Measurements from ENCODE around the gene TOR1AIP1. TPM values are rescaled to one million over a fixed set of nuclear protein-coding genes. Genes with fewer than 3 reads are reported as not detected.
"Not testable (repeated sequence)": the region's sequence is repeated elsewhere in the genome, so short reads cannot be mapped to it uniquely, and the experiment has no call there.

Gene TOR1AIP1, protein sequence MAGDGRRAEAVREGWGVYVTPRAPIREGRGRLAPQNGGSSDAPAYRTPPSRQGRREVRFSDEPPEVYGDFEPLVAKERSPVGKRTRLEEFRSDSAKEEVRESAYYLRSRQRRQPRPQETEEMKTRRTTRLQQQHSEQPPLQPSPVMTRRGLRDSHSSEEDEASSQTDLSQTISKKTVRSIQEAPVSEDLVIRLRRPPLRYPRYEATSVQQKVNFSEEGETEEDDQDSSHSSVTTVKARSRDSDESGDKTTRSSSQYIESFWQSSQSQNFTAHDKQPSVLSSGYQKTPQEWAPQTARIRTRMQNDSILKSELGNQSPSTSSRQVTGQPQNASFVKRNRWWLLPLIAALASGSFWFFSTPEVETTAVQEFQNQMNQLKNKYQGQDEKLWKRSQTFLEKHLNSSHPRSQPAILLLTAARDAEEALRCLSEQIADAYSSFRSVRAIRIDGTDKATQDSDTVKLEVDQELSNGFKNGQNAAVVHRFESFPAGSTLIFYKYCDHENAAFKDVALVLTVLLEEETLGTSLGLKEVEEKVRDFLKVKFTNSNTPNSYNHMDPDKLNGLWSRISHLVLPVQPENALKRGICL
- total RNA-seq, result 10 to 100 TPM; 62.7 to 63.7 TPM
- polyA plus RNA-seq (ENCODE audit: insufficient read depth, low read depth, low replicate concordance), result 72.3 TPM
- long read RNA-seq, donor 1, full-length matches to known transcripts, result 8 of 8 reads
- long read RNA-seq, donor 1, partial matches to known transcripts, result 0 of 8 reads
- long read RNA-seq, donor 1, other reads (novel, unspliced or antisense), result 0 of 8 reads
- long read RNA-seq, donor 2, full-length matches to known transcripts, result 3 of 3 reads
- long read RNA-seq, donor 2, partial matches to known transcripts, result 0 of 3 reads
- long read RNA-seq, donor 2, other reads (novel, unspliced or antisense), result 0 of 3 reads

DNA sequence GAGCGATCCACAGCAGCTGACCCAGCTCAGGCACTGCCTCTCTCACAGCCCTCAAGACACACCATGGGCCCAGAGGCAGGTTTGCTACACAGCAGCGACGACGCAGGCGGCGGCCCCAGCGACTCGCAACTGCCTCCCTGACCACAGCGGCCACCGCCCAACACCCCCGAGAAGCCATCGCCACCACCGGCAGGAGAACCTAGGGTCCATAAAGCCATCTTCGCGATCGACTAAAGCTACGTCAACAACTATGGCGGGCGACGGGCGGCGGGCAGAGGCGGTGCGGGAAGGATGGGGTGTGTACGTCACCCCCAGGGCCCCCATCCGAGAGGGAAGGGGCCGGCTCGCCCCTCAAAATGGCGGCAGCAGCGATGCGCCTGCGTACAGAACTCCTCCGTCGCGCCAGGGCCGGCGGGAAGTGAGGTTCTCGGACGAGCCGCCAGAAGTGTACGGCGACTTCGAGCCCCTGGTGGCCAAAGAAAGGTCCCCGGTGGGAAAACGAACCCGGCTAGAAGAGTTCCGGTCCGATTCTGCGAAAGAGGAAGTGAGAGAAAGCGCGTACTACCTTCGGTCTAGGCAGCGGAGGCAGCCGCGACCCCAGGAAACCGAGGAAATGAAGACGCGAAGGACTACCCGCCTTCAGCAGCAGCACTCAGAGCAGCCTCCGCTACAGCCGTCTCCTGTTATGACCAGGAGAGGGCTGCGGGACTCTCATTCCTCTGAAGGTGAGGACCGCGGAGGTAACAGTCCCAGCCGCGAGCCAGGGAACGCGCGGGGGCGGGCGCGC is at the start of gene TOR1AIP1:
Gene TOR1AIP1, plus strand, starts transcription at position 33 of the 787 bp plus-strand sequence. Its CDS starts 218 bp downstream, at position 251.
- Histone ChIP-seq H3K27ac (peak within 1 kb of the TSS; percentile 95 to 98), H3K36me3 (ENCODE audit: low read depth, missing control alignments) (no peaks in the 10 kb centered on the region), H3K9me3 (no peaks in the 10 kb centered on the region), H3K4me3 (peak within 1 kb of the TSS; percentile 81 to 88), H3K27me3 (no peaks in the 10 kb centered on the region), H3K4me1 (peaks cover 7% of the 10 kb centered on the region)
- peak; percentile 96 for DNase-seq
- intact Hi-C loops (cut with DNase I; ENCODE audit: low total_unique reads), result loop anchor here (10.0 kb wide), 1 partner anchor 72 kb away; the partner anchor contains the start of gene CEP350
- WGBS, 2 donors, result 0% methylated on average over 6 to 63 of the region's 72 CpGs
- TF ChIP-seq POLR2A (IDR thresholded peaks at IDR 0.05), result peak; percentile 54
- TF ChIP-seq, protein P1, sequence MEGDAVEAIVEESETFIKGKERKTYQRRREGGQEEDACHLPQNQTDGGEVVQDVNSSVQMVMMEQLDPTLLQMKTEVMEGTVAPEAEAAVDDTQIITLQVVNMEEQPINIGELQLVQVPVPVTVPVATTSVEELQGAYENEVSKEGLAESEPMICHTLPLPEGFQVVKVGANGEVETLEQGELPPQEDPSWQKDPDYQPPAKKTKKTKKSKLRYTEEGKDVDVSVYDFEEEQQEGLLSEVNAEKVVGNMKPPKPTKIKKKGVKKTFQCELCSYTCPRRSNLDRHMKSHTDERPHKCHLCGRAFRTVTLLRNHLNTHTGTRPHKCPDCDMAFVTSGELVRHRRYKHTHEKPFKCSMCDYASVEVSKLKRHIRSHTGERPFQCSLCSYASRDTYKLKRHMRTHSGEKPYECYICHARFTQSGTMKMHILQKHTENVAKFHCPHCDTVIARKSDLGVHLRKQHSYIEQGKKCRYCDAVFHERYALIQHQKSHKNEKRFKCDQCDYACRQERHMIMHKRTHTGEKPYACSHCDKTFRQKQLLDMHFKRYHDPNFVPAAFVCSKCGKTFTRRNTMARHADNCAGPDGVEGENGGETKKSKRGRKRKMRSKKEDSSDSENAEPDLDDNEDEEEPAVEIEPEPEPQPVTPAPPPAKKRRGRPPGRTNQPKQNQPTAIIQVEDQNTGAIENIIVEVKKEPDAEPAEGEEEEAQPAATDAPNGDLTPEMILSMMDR (IDR thresholded peaks at IDR 0.05), result peak; percentile 36 to 80 (median 79)

- H3K9me3 ChIP-seq; DNase-seq; H3K36me3 ChIP-seq (ENCODE audit: low read depth, missing control alignments); H3K27me3 ChIP-seq; intact Hi-C loops (cut with DNase I; ENCODE audit: low total_unique reads); H3K4me1 ChIP-seq; H3K27ac ChIP-seq: not testable (repeated sequence)
- H3K4me3 ChIP-seq, result peak overlapping the region; percentile 18 to 42
- 67 to 77% methylated on average over 7 to 38 of the region's 38 CpGs for WGBS, 2 donors
Observed at GRCh38 chr1:179836686-179837445, 45.2 kb upstream of the TOR1AIP1 start.

- Histone ChIP-seq H3K4me1 (no peaks in the 10 kb centered on the region), H3K9me3 (no peaks in the 10 kb centered on the region), H3K4me3 (no peak overlapping the region), H3K27ac (peak overlapping the region in 1 of 2 donors; percentile 62), H3K27me3 (no peaks in the 10 kb centered on the region), H3K36me3 (ENCODE audit: low read depth, missing control alignments) (no peaks in the 10 kb centered on the region)
- no peak for TF ChIP-seq POLR2A (IDR thresholded peaks at IDR 0.05)
- TF ChIP-seq, protein P1 (IDR thresholded peaks at IDR 0.05), result no peak
- peak; percentile 56 for DNase-seq
- intact Hi-C loops (cut with DNase I; ENCODE audit: low total_unique reads), result no loop called here
- WGBS, 2 donors, result 62 to 69% methylated on average over 3 of the region's 3 CpGs
Observed at GRCh38 chr1:179840107-179840506, 42.0 kb upstream of the TOR1AIP1 start.

GRCh38 chr1:179848233-179848632 is 33.9 kb upstream of the TOR1AIP1 start:
- Histone ChIP-seq H3K27me3 (no peaks in the 10 kb centered on the region), H3K4me1 (no peaks in the 10 kb centered on the region), H3K27ac (no peak overlapping the region), H3K9me3 (no peaks in the 10 kb centered on the region), H3K4me3 (no peak overlapping the region), H3K36me3 (ENCODE audit: low read depth, missing control alignments) (no peaks in the 10 kb centered on the region)
- 80 to 81% methylated on average over 3 of the region's 3 CpGs for WGBS, 2 donors
- TF ChIP-seq POLR2A (IDR thresholded peaks at IDR 0.05), result no peak
- TF ChIP-seq, protein P1 (IDR thresholded peaks at IDR 0.05), result no peak
- intact Hi-C loops (cut with DNase I; ENCODE audit: low total_unique reads), result no loop called here
- DNase-seq, result no peak

Data from testis (tissue), 5 donors.